Liver (tissue), 3 donors: ENCODE data around the gene TFDP1.

ENCODE experiments used
- CTCF ChIP-seq: fragments of 150-350 bp; IDR thresholded peaks from 2 replicates; pipeline ENCODE4 v1.5.1; 2017; ENCODE audit warnings: improper control_type of control experiment, low read depth, low read length; ENCODE audit not compliant: missing input control
- GABPA ChIP-seq, 2 donors: IDR thresholded peaks in 1 of 2; conservative IDR thresholded peaks in 1 of 2; 2 replicates each; pipeline ENCODE4 v1.6.1; 2016; ENCODE audit warnings: antibody characterized with exemption in 2 of 2, mild to moderate bottlenecking in 1 of 2, moderate library complexity in 1 of 2
- MAX ChIP-seq: IDR thresholded peaks from 2 replicates; pipeline ENCODE4 v1.6.1; 2016; ENCODE audit warnings: antibody characterized with exemption
- REST ChIP-seq: IDR thresholded peaks from 2 replicates; pipeline ENCODE4 v1.6.1; 2016; ENCODE audit warnings: antibody characterized with exemption, mild to moderate bottlenecking
- SP1 ChIP-seq: IDR thresholded peaks from 2 replicates; pipeline ENCODE4 v1.6.1; 2018; ENCODE audit warnings: antibody characterized with exemption, mild to moderate bottlenecking
- TAF1 ChIP-seq: conservative IDR thresholded peaks from 2 replicates; pipeline ENCODE4 v1.6.1; 2016; ENCODE audit warnings: antibody characterized with exemption, mild to moderate bottlenecking
- ZBTB33 ChIP-seq: IDR thresholded peaks from 2 replicates; pipeline ENCODE4 v1.6.1; 2016; ENCODE audit warnings: antibody characterized with exemption
- TF ChIP-seq, protein P1 (sequence below): IDR thresholded peaks from 2 replicates; pipeline ENCODE4 v1.6.1; 2016; ENCODE audit warnings: antibody characterized with exemption
- donor health status: healthy.
- donor health status: healthy.

- TF ChIP-seq CTCF (no peak), MAX (no peak), TAF1 (no peak), SP1 (no peak), REST (no peak), GABPA (IDR thresholded peaks at IDR 0.05 in 1 of 2, conservative IDR thresholded peaks at IDR 0.05 in 1 of 2) (no peak), ZBTB33 (no peak)
- TF ChIP-seq, protein P1, sequence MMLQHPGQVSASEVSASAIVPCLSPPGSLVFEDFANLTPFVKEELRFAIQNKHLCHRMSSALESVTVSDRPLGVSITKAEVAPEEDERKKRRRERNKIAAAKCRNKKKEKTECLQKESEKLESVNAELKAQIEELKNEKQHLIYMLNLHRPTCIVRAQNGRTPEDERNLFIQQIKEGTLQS: no peak
These were observed 45.3 kb downstream of the TFDP1 start for GRCh38 chr13:113629866-113630265.
